ENCODE results near the gene TRMT61A.

DNA sequence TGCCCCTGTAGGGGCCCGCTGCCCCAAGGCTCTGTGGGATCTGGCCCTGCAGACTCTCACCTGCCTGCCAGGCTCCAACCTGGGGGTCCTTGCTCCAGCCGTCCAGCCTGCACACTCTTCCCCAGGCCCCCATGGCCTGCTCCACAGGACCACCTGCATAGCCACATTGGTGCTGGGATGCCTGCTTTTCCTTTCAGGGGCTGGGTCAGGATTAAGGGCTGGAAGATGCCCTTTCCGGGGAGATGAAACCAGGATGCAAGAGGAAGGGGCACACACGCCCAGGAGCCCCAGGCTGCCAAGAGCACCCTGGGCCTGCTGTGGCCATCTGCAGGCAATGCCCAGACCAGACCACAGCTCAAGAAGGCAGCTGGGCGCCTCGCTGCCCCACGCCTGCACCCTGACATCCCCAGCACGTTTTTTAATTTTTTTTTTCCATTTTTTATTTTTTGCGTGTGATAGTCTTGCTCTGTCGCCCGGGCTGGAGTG, 18.5 kb downstream of the TRMT61A start:
- TF ChIP-seq, protein P1, sequence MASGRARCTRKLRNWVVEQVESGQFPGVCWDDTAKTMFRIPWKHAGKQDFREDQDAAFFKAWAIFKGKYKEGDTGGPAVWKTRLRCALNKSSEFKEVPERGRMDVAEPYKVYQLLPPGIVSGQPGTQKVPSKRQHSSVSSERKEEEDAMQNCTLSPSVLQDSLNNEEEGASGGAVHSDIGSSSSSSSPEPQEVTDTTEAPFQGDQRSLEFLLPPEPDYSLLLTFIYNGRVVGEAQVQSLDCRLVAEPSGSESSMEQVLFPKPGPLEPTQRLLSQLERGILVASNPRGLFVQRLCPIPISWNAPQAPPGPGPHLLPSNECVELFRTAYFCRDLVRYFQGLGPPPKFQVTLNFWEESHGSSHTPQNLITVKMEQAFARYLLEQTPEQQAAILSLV (tag; IDR thresholded peaks at IDR 0.05), result no peak
- no peak for TF ChIP-seq ZNF318 (IDR thresholded peaks at IDR 0.05; ENCODE audit: borderline replicate concordance in 1 of 2, low read depth in 1 of 2)
- no peak for TF ChIP-seq SMARCE1 (IDR thresholded peaks at IDR 0.05)

All from K562 (cell line).